Lower leg skin (tissue), 3 donors: ENCODE data around the gene FAM162A.

ENCODE experiments used
- CTCF ChIP-seq, 3 donors: fragments of 450-650 bp; IDR thresholded peaks; one replicate each; pipeline ENCODE4 v1.5.1; 2016; ENCODE audit warnings: antibody characterized with exemption in 3 of 3, mild to moderate bottlenecking in 3 of 3, moderate library complexity in 2 of 3
- POLR2A ChIP-seq, 2 donors: fragments of 450-650 bp; IDR thresholded peaks; one replicate each; pipeline ENCODE4 v1.6.1; 2016 to 2017; ENCODE audit warnings: antibody characterized with exemption in 2 of 2, mild to moderate bottlenecking in 1 of 2, moderate library complexity in 1 of 2

- TF ChIP-seq CTCF (IDR thresholded peaks at IDR 0.05): no peak
- no peak for TF ChIP-seq POLR2A (IDR thresholded peaks at IDR 0.05)
These were observed 27.6 kb upstream of the FAM162A start for GRCh38 chr3:122356402-122356801.
